Endothelial cell of umbilical vein (primary cell): ENCODE results near the gene USP40. TPM values are rescaled to one million over a fixed set of nuclear protein-coding genes. Genes with fewer than 3 reads are reported as not detected.

Experiments
- BruUV-seq: library from RNA; stranded (reverse); fragments of 400-500 nt; replicated peaks from 2 replicates; lab custom pipeline; 2021; lab: Mats Ljungman, UMichigan
- CTCF ChIA-PET: fragments of 300-600, 350-600 bp; sonication (Branson Sonifier 250); formaldehyde crosslinking; loops from one replicate; lab custom pipeline; 2021; ENCODE audit warnings: antibody characterized with exemption, inconsistent platforms; lab: Charles Lee
- POLR2A ChIA-PET: fragments of 300-600, 350-600 bp; sonication (Branson Sonifier 250); formaldehyde crosslinking; loops from one replicate; lab custom pipeline; 2021; ENCODE audit warnings: antibody characterized with exemption, inconsistent platforms; lab: Charles Lee
- DNase-seq: peaks from one replicate; pipeline ENCODE4 v3.0.0-alpha.2; 2011; ENCODE audit warnings: low read depth, low spot score
- FAIRE-seq: peaks from 2 replicates; lab custom pipeline; 2011; peaks lifted over from hg19 to GRCh38; lab: Jason Lieb, UNC
- H2AFZ ChIP-seq: 2 replicates; pipeline ENCODE4 v1.6.0; 2012; ENCODE audit warnings: low read depth, low read length, control low read depth, inconsistent platforms
- H3K27ac ChIP-seq: 2 replicates; pipeline ENCODE4 v1.5.1; 2011; ENCODE audit warnings: low read depth, mild to moderate bottlenecking, control low read depth, low read length, moderate library complexity; ENCODE audit not compliant: insufficient read depth
- H3K27me3 ChIP-seq, 2 experiments: 2 replicates each; pipeline versions ENCODE4 v1.6.0 to v1.6.1; 2011; ENCODE audit warnings: low read length in 2 of 2, mixed read lengths in 1 of 2; ENCODE audit not compliant: control insufficient read depth in 2 of 2, insufficient read depth in 2 of 2
- H3K36me3 ChIP-seq, 2 experiments: 2 replicates in 1 of 2; 3 replicates in 1 of 2; pipeline ENCODE4 v1.5.1; 2011; ENCODE audit warnings: low read length in 2 of 2, mild to moderate bottlenecking in 1 of 2, moderate library complexity in 1 of 2; ENCODE audit not compliant: control insufficient read depth in 2 of 2, insufficient read depth in 2 of 2; ENCODE audit errors: extremely low read depth in 1 of 2
- H3K4me1 ChIP-seq: 3 replicates; pipeline ENCODE4 v1.5.1; 2011; ENCODE audit warnings: mild to moderate bottlenecking, low read length; ENCODE audit not compliant: control insufficient read depth, insufficient read depth; ENCODE audit errors: extremely low read depth
- H3K4me2 ChIP-seq: 2 replicates; pipeline ENCODE4 v1.6.1; 2011; ENCODE audit warnings: low read length, control low read depth, mixed read lengths; ENCODE audit not compliant: insufficient read depth
- H3K4me3 ChIP-seq, 3 experiments: fragments of 200-600 bp in 1 of 3; sonication (generic), shearing (Covaris generic) in 1 of 3; replicated peaks in 1 of 3; 2 replicates each; pipeline ENCODE4 v1.5.1; 2011 to 2016; ENCODE audit warnings: control low read depth in 3 of 3, low read length in 3 of 3, mild to moderate bottlenecking in 2 of 3, inconsistent platforms in 1 of 3, low read depth in 1 of 3, moderate library complexity in 1 of 3; ENCODE audit not compliant: insufficient read depth in 1 of 3
- H3K79me2 ChIP-seq: 2 replicates; pipeline ENCODE4 v1.6.0; 2012; ENCODE audit warnings: low read length, inconsistent platforms; ENCODE audit not compliant: control insufficient read depth, insufficient read depth
- H3K9ac ChIP-seq: replicated peaks from 2 replicates; pipeline ENCODE3; 2011; ENCODE audit warnings: low read length, control low read depth; ENCODE audit not compliant: insufficient read depth; ENCODE audit errors: extremely low read depth
- H3K9me1 ChIP-seq: replicated peaks from 3 replicates; pipeline ENCODE4 v1.6.0; 2011; ENCODE audit warnings: mild to moderate bottlenecking, low read length; ENCODE audit not compliant: control insufficient read depth, insufficient read depth; ENCODE audit errors: extremely low read depth
- H3K9me3 ChIP-seq: replicated peaks from 2 replicates; pipeline ENCODE4 v1.5.1; 2012; ENCODE audit warnings: low read length, inconsistent platforms; ENCODE audit not compliant: control insufficient read depth, insufficient read depth
- H4K20me1 ChIP-seq: replicated peaks from 2 replicates; pipeline ENCODE3; 2011; ENCODE audit warnings: mild to moderate bottlenecking, low read length; ENCODE audit not compliant: control insufficient read depth, insufficient read depth; ENCODE audit errors: extremely low read depth
- CTCF ChIP-seq, 2 donors: IDR thresholded peaks; 1 replicate in 1 of 2; 2 replicates in 1 of 2; pipeline ENCODE4 v1.5.1; 2011; ENCODE audit warnings: low read length in 2 of 2, mild to moderate bottlenecking in 2 of 2, moderate library complexity in 2 of 2, control low read depth in 1 of 2, inconsistent platforms in 1 of 2, low read depth in 1 of 2; ENCODE audit not compliant: insufficient read depth in 1 of 2; ENCODE audit errors: extremely low read depth in 1 of 2
- EZH2 ChIP-seq: IDR thresholded peaks from 2 replicates; pipeline ENCODE4 v1.6.1; 2012; ENCODE audit warnings: borderline replicate concordance, low read depth, mild to moderate bottlenecking, moderate library complexity, low read length, inconsistent platforms; ENCODE audit not compliant: severe bottlenecking
- FOS ChIP-seq: IDR thresholded peaks from 2 replicates; pipeline ENCODE4 v1.6.1; 2011; ENCODE audit warnings: mild to moderate bottlenecking, low read length, moderate library complexity, borderline replicate concordance; ENCODE audit not compliant: insufficient read depth
- GATA2 ChIP-seq: IDR thresholded peaks from 2 replicates; pipeline ENCODE4 v1.7.0; 2011; ENCODE audit warnings: low read depth, mild to moderate bottlenecking, moderate library complexity, mixed read lengths, low read length; ENCODE audit not compliant: insufficient read length, insufficient read depth
- MAX ChIP-seq: IDR thresholded peaks from 2 replicates; pipeline ENCODE4 v1.6.1; 2011; ENCODE audit not compliant: insufficient read depth, insufficient read length
- MYC ChIP-seq: IDR thresholded peaks from one replicate; pipeline ENCODE4 v1.6.1; 2011; ENCODE audit warnings: mild to moderate bottlenecking, low read depth, low read length
- POLR2A ChIP-seq: IDR thresholded peaks from 2 replicates; pipeline ENCODE4 v1.6.1; 2012; ENCODE audit warnings: low read depth, mild to moderate bottlenecking, control low read depth, low read length
- POLR2AphosphoS5 ChIP-seq: IDR thresholded peaks from 2 replicates; pipeline ENCODE4 v1.6.1; 2012; ENCODE audit warnings: low read depth, mild to moderate bottlenecking, control low read depth, low read length, moderate library complexity; ENCODE audit not compliant: insufficient read depth
- dilution Hi-C: fragments of 300-500 bp; cut with MboI; formaldehyde crosslinking; loops from one replicate; pipeline ENCODE4 v1.15.0; 2019; ENCODE audit warnings: low sequenced_read_pairs; ENCODE audit not compliant: extremely low pct_ligation_motif_present
- intact Hi-C: fragments of 100-400 bp; cut with micrococcal nuclease; formaldehyde crosslinking; loops from one replicate; pipeline ENCODE4 v1.10.0; 2022
- polyA plus RNA-seq, 4 experiments: library from polyadenylated mRNA; depleted of rRNA in 3 of 4; stranded (reverse) in 3 of 4; unstranded in 1 of 4; fragments of >200 nt; gene quantifications; 2 replicates each; pipeline versions ENCODE4 v1.2.1 to v1.2.3, GENCODE V29; 2011 to 2012; ENCODE audit warnings: missing spikeins in 1 of 4
- total RNA-seq: library from RNA; stranded (reverse); gene quantifications from 2 replicates; pipeline ENCODE4 v1.2.3, GENCODE V29; 2021

The USP40 gene
- total and polyA plus RNA-seq, 2 donors (not counting 3 experiments of a cell fraction or from before 2014, with no cell fraction given) = 32.2 to 32.5 TPM

DNA sequence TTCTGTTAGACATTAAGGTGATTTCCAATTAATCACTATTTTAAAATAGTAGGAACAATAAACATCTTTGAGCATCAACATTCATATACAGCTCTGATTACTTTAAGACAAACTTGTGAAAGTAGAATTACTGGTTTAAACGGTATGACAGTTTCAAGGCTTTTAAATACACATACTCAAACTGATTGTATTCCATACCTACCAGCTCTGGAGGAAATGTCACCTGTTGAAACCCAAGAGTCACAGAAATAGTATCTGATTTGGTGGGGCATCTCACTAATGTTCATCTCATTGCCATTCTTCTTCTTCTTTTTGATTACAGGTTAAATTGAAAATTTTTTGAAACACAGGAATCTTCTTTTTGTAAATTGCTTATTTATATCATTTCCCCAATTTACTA lies 36.2 kb downstream of the USP40 start:
- Histone ChIP-seq H3K9me1 (no peaks in the 10 kb centered on the region), H3K4me1 (no peaks in the 10 kb centered on the region), H3K79me2 (no peaks in the 10 kb centered on the region), H3K27ac (no peak overlapping the region), H3K4me2 (no peak overlapping the region), H3K36me3 (peaks cover 0 to 4% of the 10 kb centered on the region in 2 experiments), H3K9ac (no peak overlapping the region), H3K27me3 (no peaks in the 10 kb centered on the region), H3K4me3 (no peak overlapping the region), H4K20me1 (no peaks in the 10 kb centered on the region), H3K9me3 (no peaks in the 10 kb centered on the region), H2AFZ (no peak overlapping the region)
- no peak for TF ChIP-seq GATA2
- no peak for TF ChIP-seq MYC
- TF ChIP-seq POLR2A = no peak
- no peak for TF ChIP-seq CTCF (IDR thresholded peaks at IDR 0.05; ENCODE audit: extremely low read depth in 1 of 2, insufficient read depth in 1 of 2, low read depth in 1 of 2, low read length in 2 of 2)
- TF ChIP-seq FOS = no peak
- no peak for TF ChIP-seq EZH2
- no peak for TF ChIP-seq MAX
- TF ChIP-seq POLR2AphosphoS5 = no peak
- ChIA-PET CTCF (interaction anchor here (1.0 kb wide), 1 partner anchor 19 kb away, joined by 3 read pairs; no protein-coding TSS in a partner anchor), POLR2A (no interaction called here)
- intact Hi-C loops = no loop called here
- DNase-seq = no peak
- FAIRE-seq = no peak
- dilution Hi-C loops = no loop called here
- BruUV-seq = no TSS peak
